22Rv1 (cell line): ENCODE measurements around the gene PPP1R7.

ENCODE experiments used
- H3K27ac ChIP-seq: fragments of 450-650 bp; 2 replicates; pipeline ENCODE4 v1.5.1; 2017
- CTCF ChIP-seq: fragments of 450-650 bp; IDR thresholded peaks from 2 replicates; pipeline ENCODE4 v1.5.1; 2017; ENCODE audit warnings: mild to moderate bottlenecking
- ZFX ChIP-seq: fragments of 450-650 bp; IDR thresholded peaks from 2 replicates; pipeline ENCODE4 v1.6.1; 2017; ENCODE audit warnings: antibody characterized with exemption, borderline replicate concordance

PPP1R7 gene

GRCh38 chr2:241173557-241173956 lies 23.3 kb downstream of the PPP1R7 start:
- no peak for TF ChIP-seq CTCF
- no peak for TF ChIP-seq ZFX
- H3K27ac ChIP-seq: peak overlapping the region; percentile 52

- H3K27ac ChIP-seq: no peak overlapping the region
- TF ChIP-seq ZFX (no peak), CTCF (no peak)
Observed at GRCh38 chr2:241177526-241178334, 27.5 kb downstream of the PPP1R7 start.

- TF ChIP-seq ZFX (no peak), CTCF (no peak)
Observed at GRCh38 chr2:241178961-241179360, 28.7 kb downstream of the PPP1R7 start.

GRCh38 chr2:241179899-241180298 lies 29.6 kb downstream of the PPP1R7 start:
- no peak overlapping the region for H3K27ac ChIP-seq
- no peak for TF ChIP-seq CTCF
- no peak for TF ChIP-seq ZFX

More at GRCh38 chr2:241178961-241179360, 28.7 kb downstream of the PPP1R7 start:
- H3K27ac ChIP-seq: no peak overlapping the region

- no peak for TF ChIP-seq CTCF
- no peak for TF ChIP-seq ZFX
- no peak overlapping the region for H3K27ac ChIP-seq
Observed at GRCh38 chr2:241180495-241180894, 30.2 kb downstream of the PPP1R7 start.

GRCh38 chr2:241182126-241182525 lies 31.9 kb downstream of the PPP1R7 start:
- no peak for TF ChIP-seq ZFX
- TF ChIP-seq CTCF: no peak
- no peak overlapping the region for H3K27ac ChIP-seq

- no peak for TF ChIP-seq CTCF
- no peak for TF ChIP-seq ZFX
- no peak overlapping the region for H3K27ac ChIP-seq
Observed at GRCh38 chr2:241182531-241183133, 32.4 kb downstream of the PPP1R7 start.
